Upper lobe of left lung (tissue), 4 donors: ENCODE measurements around the gene SPOCD1.

Source experiments
- CTCF ChIP-seq, 6 experiments: fragments of 450-650 bp in 4 of 6; fragments of 200-600 bp in 2 of 6; sonication (generic) in 2 of 6; IDR thresholded peaks; one replicate each; pipeline ENCODE4 v1.5.1; 2016 to 2019; ENCODE audit warnings: antibody characterized with exemption in 6 of 6
- EP300 ChIP-seq, 4 donors: sonication (generic); formaldehyde crosslinking; IDR thresholded peaks; one replicate each; pipeline ENCODE4 v1.5.1; 2017; ENCODE audit warnings: antibody characterized with exemption in 4 of 4, control low read depth in 2 of 4
- POLR2A ChIP-seq, 4 donors: fragments of 450-650 bp; IDR thresholded peaks; one replicate each; pipeline ENCODE4 v1.5.1; 2016 to 2017; ENCODE audit warnings: antibody characterized with exemption in 4 of 4, mild to moderate bottlenecking in 2 of 4
- POLR2AphosphoS5 ChIP-seq, 2 donors: sonication (generic); formaldehyde crosslinking; IDR thresholded peaks; one replicate each; pipeline ENCODE4 v1.5.1; 2017; ENCODE audit warnings: antibody characterized with exemption in 2 of 2

DNA sequence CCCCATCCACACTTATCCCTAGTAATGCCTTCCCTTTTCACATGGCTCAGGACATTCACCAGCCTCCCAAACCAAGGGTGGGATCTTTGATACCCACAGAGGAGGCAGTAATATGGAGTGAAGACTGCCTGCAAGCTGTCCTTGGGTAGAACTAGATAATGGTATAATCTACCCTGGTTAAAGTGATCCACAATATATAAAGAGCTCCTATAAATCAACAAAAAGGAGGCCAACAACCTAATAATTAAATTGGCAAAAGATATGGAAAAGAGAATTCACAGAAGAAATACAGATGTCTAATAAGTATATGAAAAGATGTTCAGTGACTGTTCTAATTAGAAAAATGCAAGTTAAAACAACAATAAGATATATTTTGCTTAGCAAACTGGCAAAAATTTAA lies 30.7 kb upstream of the SPOCD1 start:
- TF ChIP-seq POLR2A (IDR thresholded peaks at IDR 0.05) (no peak), CTCF (IDR thresholded peaks at IDR 0.05) (no peak), POLR2AphosphoS5 (IDR thresholded peaks at IDR 0.05) (no peak), EP300 (IDR thresholded peaks at IDR 0.05) (no peak)
